GM12878 (cell line): ENCODE results near the gene EIF4E1B. TPM values are rescaled to one million over a fixed set of nuclear protein-coding genes. Genes with fewer than 3 reads are reported as not detected.

Experiments
- ATAC-seq: fragments of 200-7000 bp; cut with Tn5 transposase; 3 replicates; pipeline ENCODE4 v1.9.1; 2020; ENCODE audit warnings: mild to moderate bottlenecking, moderate library complexity
- BruUV-seq: library from RNA; stranded (reverse); fragments of 400-500 nt; replicated peaks from 2 replicates; lab custom pipeline; 2021; lab: Mats Ljungman, UMichigan
- CTCF ChIA-PET: fragments of 300-600 bp; sonication (Branson Sonifier 250); formaldehyde crosslinking; extraction: SDS; loops from one replicate; lab custom pipeline; 2021; ENCODE audit warnings: inconsistent platforms; lab: Yijun Ruan, JAX
- POLR2A ChIA-PET: fragments of 350-600 bp; formaldehyde crosslinking; extraction: SDS; loops from one replicate; lab custom pipeline; 2021; ENCODE audit warnings: inconsistent platforms; lab: Charles Lee
- RAD21 ChIA-PET: fragments of 300-600 bp; sonication (Branson Sonifier 250); formaldehyde crosslinking; loops from one replicate; lab custom pipeline; 2023; ENCODE audit warnings: antibody characterized with exemption; ENCODE audit not compliant: unreplicated experiment; lab: Charles Lee
- SMC1A ChIA-PET: fragments of 300-600 bp; sonication (Branson Sonifier 250); formaldehyde crosslinking; loops from one replicate; lab custom pipeline; 2023; ENCODE audit not compliant: unreplicated experiment, uncharacterized antibody; lab: Charles Lee
- DNase-seq: peaks from one replicate; pipeline ENCODE4 v3.0.0-alpha.2; 2011; ENCODE audit warnings: low read depth, low spot score
- FAIRE-seq: peaks from 3 replicates; lab custom pipeline; 2011; peaks lifted over from hg19 to GRCh38; lab: Jason Lieb, UNC
- H2AFZ ChIP-seq: 2 replicates; pipeline ENCODE4 v1.6.0; 2011; ENCODE audit warnings: low read depth, low read length, control low read depth; ENCODE audit not compliant: control insufficient read depth
- H3K27ac ChIP-seq: 2 replicates; pipeline ENCODE4 v1.5.1; 2011; ENCODE audit warnings: control low read depth; ENCODE audit not compliant: control insufficient read depth, insufficient read depth
- H3K27me3 ChIP-seq, 2 experiments: replicated peaks in 1 of 2; 2 replicates each; pipeline versions ENCODE4 v1.6.0 to v1.6.1; 2011; ENCODE audit warnings: low read length in 1 of 2; ENCODE audit not compliant: control insufficient read depth in 2 of 2, insufficient read depth in 2 of 2
- H3K36me3 ChIP-seq, 2 experiments: 2 replicates each; pipeline ENCODE4 v1.5.1; 2011; ENCODE audit warnings: low read length in 1 of 2; ENCODE audit not compliant: control insufficient read depth in 2 of 2, insufficient read depth in 2 of 2
- H3K4me1 ChIP-seq: 2 replicates; pipeline ENCODE4 v1.6.1; 2011; ENCODE audit warnings: mild to moderate bottlenecking, low read length, moderate library complexity, mixed read lengths; ENCODE audit not compliant: control insufficient read depth, insufficient read depth
- H3K4me2 ChIP-seq: 2 replicates; pipeline ENCODE4 v1.6.0; 2011; ENCODE audit warnings: control low read depth; ENCODE audit not compliant: control insufficient read depth, insufficient read depth
- H3K4me3 ChIP-seq: fragments of 200-600 bp; sonication (generic); 2 replicates; pipeline ENCODE4 v1.5.1; 2016
- H3K79me2 ChIP-seq: 2 replicates; pipeline ENCODE4 v1.6.0; 2011; ENCODE audit warnings: low read length; ENCODE audit not compliant: control insufficient read depth, insufficient read depth
- H3K9ac ChIP-seq: 2 replicates; pipeline ENCODE4 v1.8.0; 2011; ENCODE audit warnings: low read length, control low read depth, mixed read lengths; ENCODE audit not compliant: control insufficient read depth, insufficient read depth
- H3K9me3 ChIP-seq: replicated peaks from 3 replicates; pipeline ENCODE4 v1.5.1; 2011; ENCODE audit warnings: mild to moderate bottlenecking, low read length; ENCODE audit not compliant: control insufficient read depth, insufficient read depth
- H4K20me1 ChIP-seq: 2 replicates; pipeline ENCODE4 v1.6.0; 2011; ENCODE audit not compliant: control insufficient read depth, insufficient read depth
- DPF2 ChIP-seq: fragments of 450-650 bp; IDR thresholded peaks from 2 replicates; pipeline ENCODE4 v1.6.1; 2017; ENCODE audit warnings: mild to moderate bottlenecking
- HDAC2 ChIP-seq: fragments of 200-600 bp; sonication (generic); IDR thresholded peaks from 2 replicates; pipeline ENCODE4 v1.6.1; 2017
- KLF5 ChIP-seq: fragments of 450-650 bp; IDR thresholded peaks from 2 replicates; pipeline ENCODE4 v1.6.1; 2014; ENCODE audit warnings: mild to moderate bottlenecking; ENCODE audit not compliant: partially characterized antibody
- SPI1 ChIP-seq: IDR thresholded peaks from 2 replicates; pipeline ENCODE4 v1.6.1; 2011; ENCODE audit warnings: low read depth, mild to moderate bottlenecking, low read length, moderate library complexity, borderline replicate concordance; ENCODE audit not compliant: insufficient read depth
- ZNF622 ChIP-seq: fragments of 450-650 bp; IDR thresholded peaks from 2 replicates; pipeline ENCODE4 v1.6.1; 2017; ENCODE audit warnings: mild to moderate bottlenecking, inconsistent platforms
- ZZZ3 ChIP-seq: IDR thresholded peaks from 2 replicates; pipeline ENCODE4 v1.6.1; 2011; ENCODE audit warnings: low read depth; ENCODE audit not compliant: control insufficient read depth, insufficient read length
- WGBS: methylation state at CpG from one replicate; pipeline ENCODE4 v1.1.6; 2016; ENCODE audit warnings: low lambda C conversion rate; ENCODE audit not compliant: insufficient replicate concordance, insufficient coverage; ENCODE audit errors: missing lambda C conversion rate; 5-methylcytosine and 5-hydroxymethylcytosine counted together
- in situ Hi-C: fragments of 300-500 bp; cut with MboI; formaldehyde crosslinking; loops from 9 replicates; pipeline ENCODE4 v1.14.3; 2018; ENCODE audit warnings: mixed read lengths
- intact Hi-C: fragments of 100-400 bp; cut with micrococcal nuclease; formaldehyde crosslinking; loops from one replicate; pipeline ENCODE4 v1.14.2; 2022; ENCODE audit not compliant: unreplicated experiment
- polyA plus RNA-seq, 11 experiments: library from polyadenylated mRNA; depleted of rRNA in 4 of 11; unstranded in 6 of 11; stranded (reverse) in 5 of 11; fragments of >200 nt; fragmentation: Nextera tagmentation in 4 of 11; fragmentation: Illumina TruSeq in 1 of 11; extraction: Ambion mirVana in 4 of 11; extraction: Trizol in 1 of 11; gene quantifications; 1 replicate in 1 of 11; 2 replicates in 10 of 11; pipeline versions ENCODE4 v1.2.1 to v1.2.3, GENCODE V29; 2011 to 2016; ENCODE audit warnings: inconsistent platforms in 2 of 11, missing spikeins in 2 of 11, low read depth in 1 of 11
- total RNA-seq, 4 experiments: library from RNA; depleted of rRNA in 3 of 4; stranded (reverse); fragments of >200 nt in 3 of 4; fragmentation: Illumina TruSeq in 1 of 4; extraction: Trizol in 1 of 4; gene quantifications; 2 replicates each; pipeline versions ENCODE4 v1.2.1 to v1.2.3, GENCODE V29; 2013 to 2021
- TF ChIP-seq, protein P1 (sequence below), 3 experiments: IDR thresholded peaks in 2 of 3; conservative IDR thresholded peaks in 1 of 3; 2 replicates each; pipeline ENCODE4 v1.5.1; 2011; ENCODE audit warnings: low read depth in 3 of 3, low read length in 3 of 3, mild to moderate bottlenecking in 3 of 3, control low read depth in 2 of 3, moderate library complexity in 2 of 3, inconsistent platforms in 1 of 3, mixed read lengths in 1 of 3; ENCODE audit not compliant: control insufficient read depth in 2 of 3, insufficient read depth in 1 of 3; ENCODE audit errors: extremely low read depth in 1 of 3
- TF ChIP-seq, protein P2 (sequence below): fragments of 450-650 bp; conservative IDR thresholded peaks from 2 replicates; pipeline ENCODE4 v1.6.1; 2017; ENCODE audit warnings: mild to moderate bottlenecking, moderate library complexity
- TF ChIP-seq, protein P3 (sequence below): IDR thresholded peaks from 2 replicates; pipeline ENCODE4 v1.6.1; 2012; ENCODE audit warnings: low read length, inconsistent platforms
- TF ChIP-seq, protein P4 (sequence below): fragments of 450-650 bp; IDR thresholded peaks from 2 replicates; pipeline ENCODE4 v1.6.1; 2016; ENCODE audit warnings: mild to moderate bottlenecking

EIF4E1B gene
- total and polyA plus RNA-seq, 10 of the 15 experiments (the other 5 are each of a cell fraction or from before 2014, with no cell fraction given) = not detected

DNA sequence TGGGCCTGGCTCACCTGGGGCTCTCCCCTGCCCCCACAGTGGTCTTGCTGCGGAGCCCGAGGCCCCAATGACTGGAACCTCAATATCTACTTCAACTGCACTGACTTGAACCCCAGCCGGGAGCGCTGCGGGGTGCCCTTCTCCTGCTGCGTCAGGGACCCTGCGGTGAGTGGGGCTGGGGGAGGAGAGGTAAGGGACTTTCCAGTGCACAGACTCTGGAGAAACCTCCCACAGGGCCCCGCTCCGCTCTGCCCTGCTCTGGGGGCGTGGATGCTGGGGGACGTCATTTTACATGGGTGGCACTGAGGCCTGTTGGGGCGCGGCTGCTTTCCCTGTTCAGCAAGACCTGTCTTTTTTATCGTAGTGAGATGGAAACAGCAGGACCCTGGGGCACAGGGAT, 24.4 kb downstream of the EIF4E1B start:
- Histone ChIP-seq H3K4me1 (peaks cover 29% of the 10 kb centered on the region), H3K79me2 (no peaks in the 10 kb centered on the region), H3K27ac (no peak overlapping the region), H3K4me2 (no peak overlapping the region), H3K4me3 (no peak overlapping the region), H3K9me3 (no peaks in the 10 kb centered on the region)
- FAIRE-seq (no peak), ATAC-seq (no peak), DNase-seq (no peak)
- CTCF ChIA-PET = no interaction called here
- 93% methylated on average over 14 of the region's 14 CpGs for WGBS
- no TSS peak for BruUV-seq
- SMC1A ChIA-PET = no interaction called here
- POLR2A ChIA-PET = no interaction called here
- in situ Hi-C loops = loop anchor here (5.0 kb wide), 2 partner anchors 302 to 457 kb away; no protein-coding TSS in a partner anchor
- RAD21 ChIA-PET = no interaction called here
- TF ChIP-seq, protein P1, sequence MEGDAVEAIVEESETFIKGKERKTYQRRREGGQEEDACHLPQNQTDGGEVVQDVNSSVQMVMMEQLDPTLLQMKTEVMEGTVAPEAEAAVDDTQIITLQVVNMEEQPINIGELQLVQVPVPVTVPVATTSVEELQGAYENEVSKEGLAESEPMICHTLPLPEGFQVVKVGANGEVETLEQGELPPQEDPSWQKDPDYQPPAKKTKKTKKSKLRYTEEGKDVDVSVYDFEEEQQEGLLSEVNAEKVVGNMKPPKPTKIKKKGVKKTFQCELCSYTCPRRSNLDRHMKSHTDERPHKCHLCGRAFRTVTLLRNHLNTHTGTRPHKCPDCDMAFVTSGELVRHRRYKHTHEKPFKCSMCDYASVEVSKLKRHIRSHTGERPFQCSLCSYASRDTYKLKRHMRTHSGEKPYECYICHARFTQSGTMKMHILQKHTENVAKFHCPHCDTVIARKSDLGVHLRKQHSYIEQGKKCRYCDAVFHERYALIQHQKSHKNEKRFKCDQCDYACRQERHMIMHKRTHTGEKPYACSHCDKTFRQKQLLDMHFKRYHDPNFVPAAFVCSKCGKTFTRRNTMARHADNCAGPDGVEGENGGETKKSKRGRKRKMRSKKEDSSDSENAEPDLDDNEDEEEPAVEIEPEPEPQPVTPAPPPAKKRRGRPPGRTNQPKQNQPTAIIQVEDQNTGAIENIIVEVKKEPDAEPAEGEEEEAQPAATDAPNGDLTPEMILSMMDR (IDR thresholded peaks at IDR 0.05 in 2 of 3, conservative IDR thresholded peaks at IDR 0.05 in 1 of 3; ENCODE audit: control insufficient read depth in 2 of 3, extremely low read depth in 1 of 3, insufficient read depth in 1 of 3, low read depth in 3 of 3, low read length in 3 of 3) = no peak
- TF ChIP-seq, protein P2, sequence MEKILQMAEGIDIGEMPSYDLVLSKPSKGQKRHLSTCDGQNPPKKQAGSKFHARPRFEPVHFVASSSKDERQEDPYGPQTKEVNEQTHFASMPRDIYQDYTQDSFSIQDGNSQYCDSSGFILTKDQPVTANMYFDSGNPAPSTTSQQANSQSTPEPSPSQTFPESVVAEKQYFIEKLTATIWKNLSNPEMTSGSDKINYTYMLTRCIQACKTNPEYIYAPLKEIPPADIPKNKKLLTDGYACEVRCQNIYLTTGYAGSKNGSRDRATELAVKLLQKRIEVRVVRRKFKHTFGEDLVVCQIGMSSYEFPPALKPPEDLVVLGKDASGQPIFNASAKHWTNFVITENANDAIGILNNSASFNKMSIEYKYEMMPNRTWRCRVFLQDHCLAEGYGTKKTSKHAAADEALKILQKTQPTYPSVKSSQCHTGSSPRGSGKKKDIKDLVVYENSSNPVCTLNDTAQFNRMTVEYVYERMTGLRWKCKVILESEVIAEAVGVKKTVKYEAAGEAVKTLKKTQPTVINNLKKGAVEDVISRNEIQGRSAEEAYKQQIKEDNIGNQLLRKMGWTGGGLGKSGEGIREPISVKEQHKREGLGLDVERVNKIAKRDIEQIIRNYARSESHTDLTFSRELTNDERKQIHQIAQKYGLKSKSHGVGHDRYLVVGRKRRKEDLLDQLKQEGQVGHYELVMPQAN = no peak
- no peak for TF ChIP-seq HDAC2
- TF ChIP-seq, protein P3, sequence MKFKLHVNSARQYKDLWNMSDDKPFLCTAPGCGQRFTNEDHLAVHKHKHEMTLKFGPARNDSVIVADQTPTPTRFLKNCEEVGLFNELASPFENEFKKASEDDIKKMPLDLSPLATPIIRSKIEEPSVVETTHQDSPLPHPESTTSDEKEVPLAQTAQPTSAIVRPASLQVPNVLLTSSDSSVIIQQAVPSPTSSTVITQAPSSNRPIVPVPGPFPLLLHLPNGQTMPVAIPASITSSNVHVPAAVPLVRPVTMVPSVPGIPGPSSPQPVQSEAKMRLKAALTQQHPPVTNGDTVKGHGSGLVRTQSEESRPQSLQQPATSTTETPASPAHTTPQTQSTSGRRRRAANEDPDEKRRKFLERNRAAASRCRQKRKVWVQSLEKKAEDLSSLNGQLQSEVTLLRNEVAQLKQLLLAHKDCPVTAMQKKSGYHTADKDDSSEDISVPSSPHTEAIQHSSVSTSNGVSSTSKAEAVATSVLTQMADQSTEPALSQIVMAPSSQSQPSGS = no peak
- TF ChIP-seq, protein P4, sequence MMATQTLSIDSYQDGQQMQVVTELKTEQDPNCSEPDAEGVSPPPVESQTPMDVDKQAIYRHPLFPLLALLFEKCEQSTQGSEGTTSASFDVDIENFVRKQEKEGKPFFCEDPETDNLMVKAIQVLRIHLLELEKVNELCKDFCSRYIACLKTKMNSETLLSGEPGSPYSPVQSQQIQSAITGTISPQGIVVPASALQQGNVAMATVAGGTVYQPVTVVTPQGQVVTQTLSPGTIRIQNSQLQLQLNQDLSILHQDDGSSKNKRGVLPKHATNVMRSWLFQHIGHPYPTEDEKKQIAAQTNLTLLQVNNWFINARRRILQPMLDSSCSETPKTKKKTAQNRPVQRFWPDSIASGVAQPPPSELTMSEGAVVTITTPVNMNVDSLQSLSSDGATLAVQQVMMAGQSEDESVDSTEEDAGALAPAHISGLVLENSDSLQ = no peak
- no peak for TF ChIP-seq KLF5
- TF ChIP-seq ZZZ3 = no peak
- TF ChIP-seq SPI1 = no peak
- TF ChIP-seq DPF2 = no peak
- no peak for TF ChIP-seq ZNF622
- TF ChIP-seq, all 136 proteins: peak for 0
- Histone ChIP-seq H3K9ac (no peak overlapping the region), H3K27me3 (no peaks in the 10 kb centered on the region), H3K36me3 (no peaks in the 10 kb centered on the region; a peak in 1 of 4 replicates), H4K20me1 (no peaks in the 10 kb centered on the region; the same call in 1 of the 2 replicates), H2AFZ (no peak overlapping the region)
- intact Hi-C loops = no loop called here
